Activated CD4-positive, alpha-beta T cell treated with anti-CD3 and anti-CD28 coated beads, Interleukin-2, amount 10 ng/mL, durations not matched to agents 7 days and 5 days (primary cell): Measurements from ENCODE around the gene CYP2R1. TPM values are rescaled to one million over a fixed set of nuclear protein-coding genes. Genes with fewer than 3 reads are reported as not detected.
"Not testable (repeated sequence)": the region's sequence is repeated elsewhere in the genome, so short reads cannot be mapped to it uniquely, and the experiment has no call there.

Experiments used
- CTCF ChIA-PET: fragments of 350-600 bp; sonication (Branson Sonifier 250); formaldehyde crosslinking; loops from one replicate; lab custom pipeline; 2021; ENCODE audit warnings: antibody characterized with exemption; lab: Charles Lee
- POLR2A ChIA-PET: fragments of 350-600 bp; sonication (Branson Sonifier 250); formaldehyde crosslinking; loops from one replicate; lab custom pipeline; 2021; ENCODE audit warnings: antibody characterized with exemption; lab: Charles Lee
- DNase-seq: peaks from one replicate; pipeline ENCODE4 v3.0.0-alpha.2; 2020
- H3K27ac Mint-ChIP-seq: one replicate; pipeline ENCODE4 v1.8.0; 2021; ENCODE audit warnings: mild to moderate bottlenecking, moderate library complexity, mixed read lengths
- H3K27me3 Mint-ChIP-seq: one replicate; pipeline ENCODE4 v1.8.0; 2021; ENCODE audit warnings: mixed read lengths
- H3K36me3 Mint-ChIP-seq: one replicate; pipeline ENCODE4 v1.8.0; 2021; ENCODE audit warnings: low read depth, mixed read lengths
- H3K4me1 Mint-ChIP-seq: one replicate; pipeline ENCODE4 v1.8.0; 2021; ENCODE audit warnings: mixed read lengths
- H3K4me3 Mint-ChIP-seq: one replicate; pipeline ENCODE4 v1.8.0; 2021; ENCODE audit warnings: mild to moderate bottlenecking, moderate library complexity, mixed read lengths
- H3K9me3 Mint-ChIP-seq: one replicate; pipeline ENCODE4 v1.8.0; 2021; ENCODE audit warnings: mixed read lengths
- total RNA-seq, 2 experiments: library from RNA; stranded (reverse); gene quantifications; one replicate each; pipeline ENCODE4 v1.2.3, GENCODE V29; 2021

Gene CYP2R1
- total RNA-seq, 2 experiments from 2014 or later = 15.5 to 16.1 TPM

DNA sequence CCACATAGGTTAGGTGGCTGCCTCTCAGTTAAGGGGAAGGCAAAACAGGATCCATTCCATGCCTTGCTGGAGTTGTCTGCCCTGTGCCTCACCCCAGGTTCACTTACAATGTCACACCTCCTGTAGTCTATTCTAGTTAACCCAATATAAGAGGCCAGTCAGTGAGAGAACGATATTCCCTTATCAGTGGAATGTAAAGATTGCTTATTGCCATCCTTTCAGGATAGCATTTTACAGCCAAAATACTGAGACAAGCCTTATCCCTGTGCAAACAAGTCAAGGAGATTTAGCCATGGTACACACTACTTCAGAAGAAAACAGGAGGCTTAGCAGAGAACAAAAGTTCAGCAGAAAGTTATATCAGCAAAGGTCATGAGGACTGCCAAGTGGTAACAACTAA is 5.5 kb downstream of the CYP2R1 start:
- Mint-ChIP-seq H3K4me1 (peaks cover 30% of the 10 kb centered on the region), H3K27me3 (no peaks in the 10 kb centered on the region), H3K27ac (peak overlapping the region; percentile 10), H3K4me3 (no peak overlapping the region), H3K36me3 (peaks cover 52% of the 10 kb centered on the region), H3K9me3 (peaks cover 9% of the 10 kb centered on the region)
- ChIA-PET CTCF (no interaction called here), POLR2A (no interaction called here)
- DNase-seq = no peak

DNA sequence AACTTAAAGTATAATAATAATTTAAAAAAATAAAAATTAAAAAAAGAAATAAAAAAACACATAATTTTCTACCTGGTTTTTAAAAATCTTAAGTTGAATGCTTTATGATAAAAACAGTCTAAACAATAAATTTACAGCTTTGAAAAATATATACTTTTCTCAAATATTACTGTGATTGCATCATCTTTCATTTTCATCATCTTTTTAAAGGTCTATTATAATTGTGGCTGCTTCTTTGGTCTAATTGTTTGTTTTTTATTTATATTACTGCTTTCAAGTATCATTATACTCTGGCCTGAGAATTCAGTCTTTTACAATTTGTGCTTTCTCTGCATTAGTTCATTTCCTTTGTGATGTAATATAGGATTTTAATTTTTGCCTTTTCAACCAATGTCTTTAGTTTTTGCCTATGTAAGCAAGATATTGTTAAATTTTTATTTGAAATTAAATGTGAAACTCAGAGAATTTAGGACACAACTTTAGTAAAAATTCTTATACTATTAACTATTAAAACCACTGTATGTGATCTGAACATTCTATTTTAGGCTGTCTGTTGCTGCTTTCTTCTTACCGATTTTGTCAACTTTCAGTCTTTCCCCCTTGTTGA is 7.3 kb downstream of the CYP2R1 start:
- Mint-ChIP-seq H3K27ac (no peak overlapping the region), H3K36me3 (peaks cover 68% of the 10 kb centered on the region), H3K4me1 (peaks cover 21% of the 10 kb centered on the region), H3K4me3 (no peak overlapping the region), H3K27me3 (no peaks in the 10 kb centered on the region), H3K9me3 (peaks cover 9% of the 10 kb centered on the region)
- ChIA-PET POLR2A (no interaction called here), CTCF (no interaction called here)
- no peak for DNase-seq

DNA sequence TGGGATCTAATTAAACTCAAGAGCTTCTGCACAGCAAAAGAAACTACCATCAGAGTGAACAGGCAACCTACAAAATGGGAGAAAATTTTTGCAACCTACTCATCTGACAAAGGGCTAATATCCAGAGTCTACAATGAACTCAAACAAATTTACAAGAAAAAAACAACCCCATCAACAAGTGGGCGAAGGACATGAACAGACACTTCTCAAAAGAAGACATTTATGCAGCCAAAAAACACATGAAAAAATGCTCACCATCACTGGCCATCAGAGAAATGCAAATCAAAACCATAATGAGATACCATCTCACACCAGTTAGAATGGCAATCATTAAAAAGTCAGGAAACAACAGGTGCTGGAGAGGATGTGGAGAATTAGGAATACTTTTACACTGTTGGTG is 8.3 kb downstream of the CYP2R1 start:
- H3K4me3 Mint-ChIP-seq, DNase-seq, POLR2A ChIA-PET, CTCF ChIA-PET, H3K9me3 Mint-ChIP-seq, H3K27ac Mint-ChIP-seq, H3K27me3 Mint-ChIP-seq: not testable (repeated sequence)
- Mint-ChIP-seq H3K36me3 (peaks cover 65% of the 10 kb centered on the region), H3K4me1 (peaks cover 12% of the 10 kb centered on the region)

- ChIA-PET POLR2A (no interaction called here), CTCF (interaction anchor here (1.1 kb wide), 1 partner anchor 10 kb away, joined by 3 read pairs; the partner anchor contains the start of gene CYP2R1)
- no peak overlapping the region for H3K4me3 Mint-ChIP-seq
- peaks cover 69% of the 10 kb centered on the region for H3K36me3 Mint-ChIP-seq
- H3K9me3 Mint-ChIP-seq = peaks cover 9% of the 10 kb centered on the region
- no peak overlapping the region for H3K27ac Mint-ChIP-seq
- DNase-seq = no peak
- no peaks in the 10 kb centered on the region for H3K27me3 Mint-ChIP-seq
- peaks cover 2% of the 10 kb centered on the region for H3K4me1 Mint-ChIP-seq
Observed at GRCh38 chr11:14882196-14882595, 9.8 kb downstream of the CYP2R1 start.

GRCh38 chr11:14881576-14882193 is 10.3 kb downstream of the CYP2R1 start:
- CTCF ChIA-PET = interaction anchor here (1.1 kb wide), 1 partner anchor 10 kb away, joined by 3 read pairs; the partner anchor contains the start of gene CYP2R1
- Mint-ChIP-seq H3K27me3 (no peaks in the 10 kb centered on the region), H3K4me1 (no peaks in the 10 kb centered on the region), H3K9me3 (peaks cover 9% of the 10 kb centered on the region), H3K36me3 (peaks cover 67% of the 10 kb centered on the region), H3K27ac (no peak overlapping the region), H3K4me3 (no peak overlapping the region)
- DNase-seq = no peak
- POLR2A ChIA-PET = no interaction called here

GRCh38 chr11:14875163-14875562 is 16.9 kb downstream of the CYP2R1 start:
- Mint-ChIP-seq H3K27me3 (no peaks in the 10 kb centered on the region), H3K9me3 (no peaks in the 10 kb centered on the region), H3K4me1 (no peaks in the 10 kb centered on the region), H3K27ac (no peak overlapping the region), H3K36me3 (peaks cover 80% of the 10 kb centered on the region), H3K4me3 (no peak overlapping the region)
- POLR2A ChIA-PET = no interaction called here
- CTCF ChIA-PET = interaction anchor here (1.6 kb wide), 1 partner anchor 33 kb away, joined by 3 read pairs; no protein-coding TSS in a partner anchor
- no peak for DNase-seq

DNA sequence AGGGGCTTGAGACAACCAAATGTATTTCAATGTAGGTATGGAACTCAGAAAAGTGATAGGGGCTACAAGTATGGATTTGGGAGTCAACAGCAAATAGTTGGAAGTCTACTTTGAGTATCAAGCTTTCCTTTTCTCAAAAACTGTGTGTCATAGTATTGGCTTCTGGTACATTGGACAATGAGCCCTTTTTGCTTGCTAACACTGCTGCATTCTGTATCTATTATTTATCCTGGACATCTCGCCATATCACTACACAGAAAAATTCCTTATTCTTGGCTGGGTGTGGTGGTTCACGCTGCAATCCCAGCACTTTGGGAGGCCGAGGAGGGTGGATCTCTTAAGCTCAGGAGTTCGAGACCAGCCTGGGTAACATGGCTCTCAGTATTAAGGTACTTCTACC is 18.4 kb downstream of the CYP2R1 start:
- no peak overlapping the region for H3K27ac Mint-ChIP-seq

DNA sequence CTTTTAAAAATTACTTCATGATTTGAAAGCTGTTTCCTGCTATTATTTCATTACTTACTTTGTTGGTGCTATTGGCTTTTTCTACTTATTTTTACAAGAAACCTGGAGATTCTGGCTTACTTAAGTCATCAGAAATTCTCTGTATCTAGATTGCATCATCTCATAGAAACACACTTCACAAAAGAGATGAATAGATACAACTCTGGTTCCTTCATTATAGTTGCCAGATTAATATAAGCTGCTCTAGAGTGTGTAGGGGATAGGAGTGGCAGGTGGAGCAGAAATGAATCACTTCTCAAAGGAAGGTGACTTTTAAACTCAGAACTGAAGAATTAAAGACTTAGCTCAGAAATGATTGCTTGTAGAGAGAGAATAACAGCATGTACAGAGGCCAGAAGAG is 20.0 kb downstream of the CYP2R1 start:
- ChIA-PET CTCF (interaction anchor here (1.0 to 1.1 kb wide), 2 partner anchors 11 to 14 kb away, joined by 3 to 4 read pairs; no protein-coding TSS in a partner anchor), POLR2A (no interaction called here)
- H3K27ac Mint-ChIP-seq = no peak overlapping the region
- no peaks in the 10 kb centered on the region for H3K27me3 Mint-ChIP-seq
- DNase-seq = no peak
- peaks cover 81% of the 10 kb centered on the region for H3K36me3 Mint-ChIP-seq
- no peaks in the 10 kb centered on the region for H3K9me3 Mint-ChIP-seq
- no peaks in the 10 kb centered on the region for H3K4me1 Mint-ChIP-seq
- no peak overlapping the region for H3K4me3 Mint-ChIP-seq

More for the DNA sequence above, 18.4 kb downstream of the CYP2R1 start:
- ChIA-PET CTCF (no interaction called here), POLR2A (no interaction called here)
- Mint-ChIP-seq H3K9me3 (no peaks in the 10 kb centered on the region), H3K4me1 (no peaks in the 10 kb centered on the region), H3K36me3 (peaks cover 84% of the 10 kb centered on the region), H3K27me3 (no peaks in the 10 kb centered on the region), H3K4me3 (no peak overlapping the region)
- no peak for DNase-seq

DNA sequence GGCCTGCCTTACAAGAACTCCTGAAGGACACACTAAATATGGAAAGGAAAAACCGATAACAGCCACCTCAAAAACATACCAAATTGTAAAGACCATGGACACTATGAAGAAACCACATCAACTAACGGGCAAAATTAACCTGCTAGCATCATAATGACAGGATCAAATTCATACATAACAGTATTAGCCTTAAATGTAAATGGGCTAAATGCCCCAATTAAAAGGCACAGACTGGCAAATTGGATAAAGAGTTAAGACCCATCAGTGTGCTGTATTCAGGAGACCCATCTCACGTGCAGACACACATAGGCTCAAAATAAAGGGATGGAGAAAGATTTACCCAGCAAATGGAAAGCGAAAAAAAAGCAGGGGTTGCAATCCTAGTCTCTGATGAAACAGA is 28.3 kb downstream of the CYP2R1 start:
- H3K4me1 Mint-ChIP-seq, H3K4me3 Mint-ChIP-seq, H3K27ac Mint-ChIP-seq, DNase-seq, POLR2A ChIA-PET, H3K27me3 Mint-ChIP-seq: not testable (repeated sequence)
- CTCF ChIA-PET = interaction anchor here (0.6 kb wide), 1 partner anchor 285 kb away, joined by 3 read pairs; no protein-coding TSS in a partner anchor
- H3K36me3 Mint-ChIP-seq = peaks cover 74% of the 10 kb centered on the region
- H3K9me3 Mint-ChIP-seq = peaks cover 28% of the 10 kb centered on the region

DNA sequence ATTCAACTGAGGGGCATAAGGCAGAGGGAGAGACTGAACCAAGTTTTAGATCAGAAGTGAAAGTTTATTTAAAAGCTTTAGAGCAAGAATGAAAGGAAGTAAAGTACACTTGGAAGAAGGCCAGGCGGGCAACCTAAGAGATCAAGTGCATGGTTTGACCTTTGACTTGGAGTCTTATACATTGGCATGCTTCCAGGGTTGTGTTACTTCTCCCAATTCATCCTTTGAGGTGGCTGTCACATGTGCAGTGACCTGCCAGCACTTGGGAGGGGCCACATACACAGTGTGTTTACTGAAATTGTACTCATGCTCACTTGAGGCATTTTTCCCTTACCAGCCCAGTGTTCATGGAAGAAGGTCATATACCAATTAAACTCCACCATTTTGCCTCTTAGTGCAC is 30.4 kb downstream of the CYP2R1 start:
- H3K9me3 Mint-ChIP-seq = peaks cover 28% of the 10 kb centered on the region
- H3K27me3 Mint-ChIP-seq = no peaks in the 10 kb centered on the region
- H3K4me1 Mint-ChIP-seq = peaks cover 3% of the 10 kb centered on the region
- no peak overlapping the region for H3K4me3 Mint-ChIP-seq
- H3K27ac Mint-ChIP-seq = no peak overlapping the region
- CTCF ChIA-PET = interaction anchor here (0.9 kb wide), 1 partner anchor 10 kb away, joined by 4 read pairs; no protein-coding TSS in a partner anchor
- POLR2A ChIA-PET = no interaction called here
- DNase-seq = no peak
- peaks cover 74% of the 10 kb centered on the region for H3K36me3 Mint-ChIP-seq

DNA sequence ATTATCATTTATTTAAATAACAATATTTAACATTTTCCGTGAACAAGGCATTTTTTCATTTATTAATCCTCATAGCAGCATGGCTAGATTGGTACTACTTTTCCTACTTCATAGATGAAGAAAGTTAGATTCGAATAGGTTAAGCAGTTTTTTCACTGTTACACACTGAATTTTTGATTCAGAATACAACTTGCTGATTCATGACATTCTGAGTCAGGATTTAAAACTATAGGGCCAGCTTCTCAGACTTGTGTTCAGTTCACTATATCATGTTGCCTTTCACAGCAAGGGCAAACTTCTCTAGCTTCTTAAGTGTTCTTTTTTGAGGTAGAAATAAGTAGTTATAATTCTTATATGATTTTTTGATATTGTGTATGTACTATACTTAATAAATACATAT is 31.5 kb downstream of the CYP2R1 start:
- no peak overlapping the region for H3K4me3 Mint-ChIP-seq
- POLR2A ChIA-PET = interaction anchor here (0.7 kb wide), 1 partner anchor 178 kb away, joined by 3 read pairs; no protein-coding TSS in a partner anchor
- H3K36me3 Mint-ChIP-seq = peaks cover 80% of the 10 kb centered on the region
- H3K9me3 Mint-ChIP-seq = peaks cover 33% of the 10 kb centered on the region
- DNase-seq = no peak
- peaks cover 3% of the 10 kb centered on the region for H3K4me1 Mint-ChIP-seq
- CTCF ChIA-PET = no interaction called here
- no peaks in the 10 kb centered on the region for H3K27me3 Mint-ChIP-seq
- H3K27ac Mint-ChIP-seq = no peak overlapping the region

DNA sequence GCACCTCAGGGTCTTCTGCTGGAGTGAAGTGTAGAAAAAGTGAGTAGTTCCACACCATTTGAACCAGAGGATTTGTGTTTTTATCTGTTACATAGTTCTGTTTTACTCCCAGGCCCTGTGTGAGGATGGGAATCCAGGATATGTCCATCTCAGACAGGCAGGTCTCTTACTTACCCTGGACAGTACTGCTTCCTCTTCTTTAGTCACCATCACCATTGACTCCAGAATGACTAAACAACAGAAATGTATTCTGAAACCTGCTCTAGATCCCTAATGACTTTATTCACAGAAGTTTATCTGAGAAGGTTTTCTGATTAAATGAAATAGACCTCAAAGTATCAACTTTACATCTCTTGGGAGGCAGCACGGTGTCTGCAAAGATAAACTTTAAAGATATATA is 33.6 kb downstream of the CYP2R1 start:
- Mint-ChIP-seq H3K27ac (no peak overlapping the region), H3K4me3 (no peak overlapping the region), H3K9me3 (peaks cover 25% of the 10 kb centered on the region), H3K4me1 (peaks cover 3% of the 10 kb centered on the region), H3K27me3 (no peaks in the 10 kb centered on the region), H3K36me3 (peaks cover 81% of the 10 kb centered on the region)
- ChIA-PET POLR2A (no interaction called here), CTCF (interaction anchor here (0.6 to 1.1 kb wide), 2 partner anchors 8 to 14 kb away, joined by 3 to 4 read pairs; no protein-coding TSS in a partner anchor)
- DNase-seq = no peak

GRCh38 chr11:14857621-14858020 is 34.4 kb downstream of the CYP2R1 start:
- Mint-ChIP-seq H3K4me1 (peaks cover 3% of the 10 kb centered on the region), H3K27ac (no peak overlapping the region), H3K4me3 (no peak overlapping the region), H3K9me3 (peaks cover 22% of the 10 kb centered on the region), H3K27me3 (no peaks in the 10 kb centered on the region), H3K36me3 (peaks cover 82% of the 10 kb centered on the region)
- no peak for DNase-seq
- CTCF ChIA-PET = interaction anchor here (0.5 to 1.1 kb wide), 2 partner anchors 15 to 300 kb away, joined by 3 read pairs; no protein-coding TSS in a partner anchor
- POLR2A ChIA-PET = no interaction called here
